GM19467 (cell line): ENCODE measurements around the gene SYT15.
"Not testable (repeated sequence)": the region's sequence is repeated elsewhere in the genome, so short reads cannot be mapped to it uniquely, and the experiment has no call there.

ENCODE experiments used
- ATAC-seq: cut with Tn5 transposase; IDR thresholded peaks from one replicate; pipeline ENCODE4 v1.9.1; 2021; ENCODE audit warnings: mild to moderate bottlenecking, moderate library complexity; ENCODE audit not compliant: unreplicated experiment

SYT15 gene

GRCh38 chr10:46588221-46588620 lies 9.3 kb downstream of the SYT15 start:
- ATAC-seq: not testable (repeated sequence)

GRCh38 chr10:46589589-46589988 lies 10.7 kb downstream of the SYT15 start:
- not testable (repeated sequence) for ATAC-seq

GRCh38 chr10:46591053-46591452 lies 12.1 kb downstream of the SYT15 start:
- not testable (repeated sequence) for ATAC-seq

GRCh38 chr10:46593307-46593706 lies 14.4 kb downstream of the SYT15 start:
- ATAC-seq: not testable (repeated sequence)

- not testable (repeated sequence) for ATAC-seq
These were observed 15.6 kb downstream of the SYT15 start for GRCh38 chr10:46594453-46595063.

- ATAC-seq: not testable (repeated sequence)
These were observed 17.6 kb downstream of the SYT15 start for GRCh38 chr10:46596570-46596969.

- peak; percentile 79 for ATAC-seq
These were observed 18.8 kb downstream of the SYT15 start for GRCh38 chr10:46597616-46598246.

- peak; percentile 74 for ATAC-seq
These were observed 21.6 kb downstream of the SYT15 start for GRCh38 chr10:46600516-46600915.

- ATAC-seq: not testable (repeated sequence)
These were observed 36.6 kb downstream of the SYT15 start for GRCh38 chr10:46615540-46615939.

GRCh38 chr10:46616227-46616626 lies 37.3 kb downstream of the SYT15 start:
- not testable (repeated sequence) for ATAC-seq

- ATAC-seq: not testable (repeated sequence)
These were observed 38.2 kb downstream of the SYT15 start for GRCh38 chr10:46617134-46617533.

GRCh38 chr10:46617913-46618312 lies 39.0 kb downstream of the SYT15 start:
- not testable (repeated sequence) for ATAC-seq

GRCh38 chr10:46623899-46624654 lies 45.1 kb downstream of the SYT15 start:
- ATAC-seq: not testable (repeated sequence)

GRCh38 chr10:46629805-46630204 lies 50.9 kb downstream of the SYT15 start:
- ATAC-seq: not testable (repeated sequence)

GRCh38 chr10:46630816-46631215 lies 51.9 kb downstream of the SYT15 start:
- ATAC-seq: not testable (repeated sequence)

GRCh38 chr10:46631683-46632082 lies 52.8 kb downstream of the SYT15 start:
- ATAC-seq: not testable (repeated sequence)

GRCh38 chr10:46634698-46635097 lies 55.8 kb downstream of the SYT15 start:
- not testable (repeated sequence) for ATAC-seq

GRCh38 chr10:46635364-46635959 lies 56.5 kb downstream of the SYT15 start:
- ATAC-seq: peak; percentile 84

GRCh38 chr10:46640005-46640404 lies 61.1 kb downstream of the SYT15 start:
- ATAC-seq: not testable (repeated sequence)
